Fibroblast of gingiva (primary cell): ENCODE measurements around the gene LRWD1.
A peak's percentile ranks its signal among the peaks of the same experiment; 100 is the strongest.
"Not testable (repeated sequence)": the region's sequence is repeated elsewhere in the genome, so short reads cannot be mapped to it uniquely, and the experiment has no call there.

Experiments
- DNase-seq: peaks from one replicate; pipeline ENCODE4 v3.0.0-alpha.2; 2011; ENCODE audit warnings: low read depth

Gene LRWD1

GRCh38 chr7:102496861-102497260 lies 32.1 kb downstream of the LRWD1 start:
- DNase-seq = not testable (repeated sequence)

- DNase-seq = not testable (repeated sequence)
Observed at GRCh38 chr7:102497308-102497707, 32.5 kb downstream of the LRWD1 start.

GRCh38 chr7:102498321-102498720 lies 33.5 kb downstream of the LRWD1 start:
- DNase-seq = not testable (repeated sequence)

- not testable (repeated sequence) for DNase-seq
Observed at GRCh38 chr7:102503141-102503540, 38.4 kb downstream of the LRWD1 start.

- DNase-seq = not testable (repeated sequence)
Observed at GRCh38 chr7:102505298-102506185, 40.8 kb downstream of the LRWD1 start.

DNA sequence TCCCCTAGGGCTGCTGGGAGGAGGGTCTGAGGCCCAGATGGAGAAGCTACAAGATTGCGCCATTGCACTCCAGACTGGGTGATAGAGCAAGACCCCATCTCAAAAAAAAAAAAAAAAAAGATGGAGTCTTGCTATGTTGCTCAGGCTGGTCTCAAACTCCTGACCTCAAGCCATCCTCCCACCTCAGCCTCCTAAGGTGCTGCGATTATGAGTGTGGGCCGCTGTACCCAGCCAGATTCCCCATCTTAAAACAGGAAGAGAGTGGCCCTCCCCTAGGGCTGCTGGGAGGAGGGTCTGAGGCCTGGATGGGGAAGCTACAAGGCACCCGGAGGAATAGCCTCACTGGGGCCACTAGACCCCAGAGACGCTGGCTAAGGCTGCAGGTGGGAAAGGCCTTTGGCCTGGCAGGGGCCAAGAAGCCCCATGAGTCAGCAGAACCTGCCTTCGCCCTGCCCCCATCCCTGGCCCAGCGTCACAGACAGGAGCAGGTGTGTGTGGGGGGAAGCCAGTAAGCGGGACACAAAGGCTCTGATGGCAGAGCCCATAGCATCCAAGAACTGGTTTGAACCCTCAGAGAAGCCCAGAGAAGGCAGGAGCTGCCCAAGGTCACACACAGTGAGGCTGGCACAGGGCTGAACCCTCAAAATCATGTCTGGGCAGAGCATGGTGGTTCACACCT lies 42.8 kb downstream of the LRWD1 start:
- DNase-seq = not testable (repeated sequence)

GRCh38 chr7:102510575-102510974 lies 45.8 kb downstream of the LRWD1 start:
- DNase-seq = not testable (repeated sequence)

GRCh38 chr7:102511860-102512522 lies 47.2 kb downstream of the LRWD1 start:
- DNase-seq = not testable (repeated sequence)

GRCh38 chr7:102512642-102513221 lies 47.9 kb downstream of the LRWD1 start:
- DNase-seq = peak; percentile 49

DNA sequence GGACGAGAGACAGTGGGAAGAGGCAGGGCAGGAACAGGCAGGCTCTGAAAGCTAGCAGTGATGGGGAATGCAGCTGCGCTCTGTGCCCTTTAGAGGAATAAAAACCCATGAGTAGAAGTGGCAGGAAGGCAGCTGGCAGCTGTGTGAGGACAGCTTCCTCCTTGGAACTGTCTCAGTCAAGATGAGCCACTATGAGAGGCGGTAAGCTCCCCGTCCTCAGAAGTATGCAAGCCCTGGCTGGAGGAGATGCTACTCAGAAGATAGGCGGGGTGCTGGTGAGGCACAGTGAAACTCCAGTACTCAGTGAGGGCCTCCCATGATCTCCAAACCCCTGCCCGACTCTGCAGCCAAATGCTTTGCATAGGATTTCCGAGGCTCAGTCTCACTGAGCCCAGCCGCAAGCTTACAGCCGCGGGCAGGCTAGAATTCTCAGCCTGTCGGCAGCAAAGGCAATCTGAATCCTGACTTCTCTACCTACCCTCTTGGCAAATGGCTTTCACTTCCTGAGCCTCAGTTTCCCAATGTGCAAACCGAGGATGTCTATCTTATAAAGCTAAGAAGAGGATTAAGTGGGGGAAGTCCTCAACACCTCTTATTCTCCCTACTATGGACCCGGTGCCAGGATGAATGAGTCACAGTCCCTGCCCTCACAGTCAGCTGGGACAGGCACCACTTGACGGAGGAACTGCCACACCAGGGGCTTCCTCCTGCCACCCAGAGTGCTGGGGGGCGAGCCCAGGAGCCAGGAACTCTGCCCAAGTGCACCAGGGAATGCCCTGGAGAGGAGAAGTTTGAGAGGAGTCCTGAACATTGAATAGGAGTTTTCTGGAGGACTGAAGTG lies 50.3 kb downstream of the LRWD1 start:
- DNase-seq = not testable (repeated sequence)

DNA sequence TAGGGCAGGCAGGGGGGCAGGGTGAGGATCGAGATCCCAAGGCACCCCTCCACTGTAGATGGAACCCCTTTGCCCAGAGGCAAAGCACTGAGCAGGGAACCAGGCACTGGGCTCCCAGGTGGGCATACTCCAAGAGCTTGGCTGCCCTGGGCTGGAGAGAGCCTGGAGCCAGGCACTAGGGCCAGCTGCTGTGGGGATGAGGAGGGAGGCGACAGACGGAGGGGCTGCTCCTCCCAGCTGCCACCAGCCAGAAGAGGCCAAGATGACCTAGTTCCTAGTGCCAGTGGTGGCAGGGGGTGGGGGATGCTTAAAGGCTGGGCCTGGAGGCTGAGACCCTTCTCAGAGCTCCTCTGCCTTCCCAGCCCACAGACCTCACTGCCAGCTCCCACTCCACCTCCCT lies 51.1 kb downstream of the LRWD1 start:
- not testable (repeated sequence) for DNase-seq

DNA sequence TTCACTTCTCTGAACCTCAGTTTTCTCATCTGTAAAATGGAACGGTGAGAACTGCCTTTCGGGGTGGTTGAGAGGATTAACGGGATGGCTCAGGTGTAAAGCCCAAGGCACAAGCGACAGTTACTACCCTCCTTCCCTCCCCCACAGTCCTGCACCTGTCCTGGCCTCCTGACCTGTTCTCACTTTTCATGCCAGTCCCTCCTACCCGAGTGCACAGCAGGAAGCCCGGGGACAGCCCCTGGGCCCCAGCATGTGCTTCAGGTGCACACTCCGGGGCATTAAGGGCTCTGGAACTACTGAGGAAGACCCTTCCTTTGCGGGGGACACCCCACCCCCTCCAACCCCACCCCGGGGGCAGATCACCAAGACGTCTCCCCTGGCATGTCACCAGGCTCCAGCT lies 52.2 kb downstream of the LRWD1 start:
- not testable (repeated sequence) for DNase-seq

GRCh38 chr7:102517550-102518147 lies 52.9 kb downstream of the LRWD1 start, which contains the start of gene RASA4B:
RASA4B (minus strand) TSS chr7:102517777; CDS start chr7:102517710, 67 bp downstream.
- not testable (repeated sequence) for DNase-seq

DNA sequence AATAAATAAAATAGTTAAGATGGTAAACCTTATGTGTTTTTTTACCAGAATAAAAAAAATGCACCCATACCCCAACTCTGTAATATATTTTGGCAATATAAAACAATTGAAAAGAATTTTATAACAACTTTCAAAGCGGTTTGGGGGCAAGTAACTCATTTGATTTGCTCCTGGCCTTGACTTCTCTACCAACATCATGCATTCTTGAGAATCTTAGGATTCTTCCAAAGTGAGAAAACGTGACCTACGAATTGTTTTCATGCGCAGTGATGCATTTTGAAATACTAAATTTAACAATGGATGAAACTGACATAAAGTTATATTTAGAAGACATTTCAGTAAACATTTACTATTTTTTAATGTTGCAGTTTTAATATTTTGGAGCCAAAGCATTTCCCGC lies 56.0 kb downstream of the LRWD1 start:
- not testable (repeated sequence) for DNase-seq
